D721Med (cell line): ENCODE data around the gene DPEP3.

Experiments
- DNase-seq: peaks from one replicate; pipeline ENCODE4 v3.0.0; 2011; ENCODE audit warnings: low spot score; ENCODE audit not compliant: insufficient read length
- FAIRE-seq: peaks from 2 replicates; lab custom pipeline; 2011; peaks lifted over from hg19 to GRCh38; lab: Jason Lieb, UNC
- TF ChIP-seq, protein P1 (sequence below): IDR thresholded peaks from 2 replicates; pipeline ENCODE4 v1.5.1; 2012; ENCODE audit warnings: mild to moderate bottlenecking, control low read depth; ENCODE audit not compliant: insufficient read depth; ENCODE audit errors: missing control alignments

Gene DPEP3

DNA sequence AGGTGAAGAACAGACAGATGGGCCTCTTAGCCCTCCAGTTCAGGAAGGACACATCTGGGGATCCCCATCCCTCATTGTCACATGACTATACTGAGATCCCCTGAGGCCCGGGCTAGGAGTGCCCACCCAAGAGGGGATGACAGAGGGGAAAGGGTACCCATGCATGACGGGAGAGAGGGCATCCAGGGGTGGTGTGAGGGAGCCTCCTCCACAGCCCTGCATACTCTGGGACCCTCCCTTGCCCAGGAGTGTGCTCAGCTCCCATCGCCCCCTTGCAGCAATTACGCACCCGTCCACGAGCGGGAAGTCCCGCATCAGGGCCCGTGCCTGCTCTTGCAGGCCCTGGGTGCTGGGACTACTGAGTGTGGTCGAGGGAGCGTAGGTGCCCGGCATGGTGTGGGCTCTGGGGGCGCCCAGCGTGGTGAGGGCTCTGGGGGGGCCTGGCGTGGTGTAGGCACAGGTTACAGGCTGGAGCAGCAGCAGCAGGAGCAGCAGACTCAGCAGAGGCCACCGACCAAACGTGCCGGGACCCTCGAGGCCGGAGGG lies 12.4 kb upstream of the DPEP3 start:
- FAIRE-seq (no peak), DNase-seq (no peak)
- TF ChIP-seq, protein P1, sequence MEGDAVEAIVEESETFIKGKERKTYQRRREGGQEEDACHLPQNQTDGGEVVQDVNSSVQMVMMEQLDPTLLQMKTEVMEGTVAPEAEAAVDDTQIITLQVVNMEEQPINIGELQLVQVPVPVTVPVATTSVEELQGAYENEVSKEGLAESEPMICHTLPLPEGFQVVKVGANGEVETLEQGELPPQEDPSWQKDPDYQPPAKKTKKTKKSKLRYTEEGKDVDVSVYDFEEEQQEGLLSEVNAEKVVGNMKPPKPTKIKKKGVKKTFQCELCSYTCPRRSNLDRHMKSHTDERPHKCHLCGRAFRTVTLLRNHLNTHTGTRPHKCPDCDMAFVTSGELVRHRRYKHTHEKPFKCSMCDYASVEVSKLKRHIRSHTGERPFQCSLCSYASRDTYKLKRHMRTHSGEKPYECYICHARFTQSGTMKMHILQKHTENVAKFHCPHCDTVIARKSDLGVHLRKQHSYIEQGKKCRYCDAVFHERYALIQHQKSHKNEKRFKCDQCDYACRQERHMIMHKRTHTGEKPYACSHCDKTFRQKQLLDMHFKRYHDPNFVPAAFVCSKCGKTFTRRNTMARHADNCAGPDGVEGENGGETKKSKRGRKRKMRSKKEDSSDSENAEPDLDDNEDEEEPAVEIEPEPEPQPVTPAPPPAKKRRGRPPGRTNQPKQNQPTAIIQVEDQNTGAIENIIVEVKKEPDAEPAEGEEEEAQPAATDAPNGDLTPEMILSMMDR: no peak

DNA sequence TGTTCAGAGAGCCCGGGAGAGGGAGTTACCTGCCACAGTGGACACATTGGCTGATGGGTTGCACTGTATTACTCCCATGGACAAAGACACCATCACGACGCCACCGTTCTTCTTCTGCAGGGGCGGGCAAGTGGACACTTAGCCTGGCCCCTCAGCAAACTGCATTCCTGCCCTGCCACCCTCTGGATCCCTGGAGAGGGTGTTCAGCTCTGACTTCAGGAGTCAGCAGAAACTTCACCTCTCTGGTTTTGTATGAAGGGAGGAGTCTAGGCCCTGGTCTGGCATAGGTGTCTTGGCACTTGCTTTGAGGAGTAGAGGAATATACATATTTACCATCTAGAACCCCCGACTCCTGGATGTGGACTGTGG lies 9.7 kb upstream of the DPEP3 start:
- DNase-seq: no peak
- TF ChIP-seq, protein P1: no peak
- FAIRE-seq: no peak

DNA sequence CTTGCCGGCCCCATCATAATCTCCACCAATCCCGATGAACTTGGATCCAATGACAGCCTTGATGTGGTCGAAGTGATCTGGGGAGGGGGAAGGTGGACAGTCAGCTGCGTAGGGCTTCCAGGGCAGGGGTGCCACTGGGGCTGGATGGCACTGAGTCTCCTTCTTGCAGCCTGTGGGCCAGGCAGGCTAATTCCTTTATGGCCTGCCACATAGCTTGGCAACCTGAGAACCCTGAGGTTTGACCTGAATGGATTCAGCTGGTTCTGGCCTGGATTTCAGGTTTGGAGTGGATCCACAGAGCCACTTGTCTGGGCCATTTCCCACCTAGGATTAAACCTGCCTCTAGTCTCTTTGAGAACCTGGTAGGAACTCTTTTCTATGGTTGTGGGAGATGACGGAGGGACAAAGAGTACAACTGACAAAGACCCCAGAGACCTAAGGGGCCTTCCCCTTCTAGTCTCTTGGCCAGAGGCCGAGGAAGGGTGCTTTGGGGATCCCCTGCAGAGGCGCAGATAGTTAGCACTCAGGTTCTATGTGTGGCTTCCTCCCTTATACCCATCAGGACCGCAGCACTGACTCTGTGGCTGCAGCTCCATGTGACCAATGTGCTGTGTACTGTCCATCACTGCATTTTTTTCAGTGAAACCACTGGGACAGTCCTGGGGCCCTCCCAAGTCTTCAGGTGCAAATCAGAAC lies 9.2 kb upstream of the DPEP3 start:
- DNase-seq (no peak), FAIRE-seq (no peak)
- TF ChIP-seq, protein P1: no peak

DNA sequence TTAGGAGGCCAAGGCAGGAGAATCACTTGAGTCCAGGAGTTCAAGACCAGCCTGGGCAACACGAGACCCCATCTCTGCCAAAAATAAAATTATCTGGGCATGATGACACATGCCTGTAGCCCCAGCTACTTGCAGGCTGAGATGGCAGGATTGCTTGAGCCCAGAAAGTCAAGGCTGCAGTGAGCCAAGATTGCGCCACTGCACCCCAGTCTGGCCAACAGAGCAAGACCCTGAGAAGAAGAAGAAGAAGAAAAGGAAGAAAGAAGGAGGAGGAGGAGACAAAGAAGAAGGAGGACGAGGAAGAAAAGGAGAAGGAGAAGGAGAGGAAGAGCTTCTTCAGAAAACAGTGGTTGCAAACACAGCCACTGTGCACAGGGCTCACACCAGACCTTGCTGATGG lies 8.4 kb upstream of the DPEP3 start:
- DNase-seq (no peak), FAIRE-seq (no peak)
- TF ChIP-seq, protein P1: no peak

DNA sequence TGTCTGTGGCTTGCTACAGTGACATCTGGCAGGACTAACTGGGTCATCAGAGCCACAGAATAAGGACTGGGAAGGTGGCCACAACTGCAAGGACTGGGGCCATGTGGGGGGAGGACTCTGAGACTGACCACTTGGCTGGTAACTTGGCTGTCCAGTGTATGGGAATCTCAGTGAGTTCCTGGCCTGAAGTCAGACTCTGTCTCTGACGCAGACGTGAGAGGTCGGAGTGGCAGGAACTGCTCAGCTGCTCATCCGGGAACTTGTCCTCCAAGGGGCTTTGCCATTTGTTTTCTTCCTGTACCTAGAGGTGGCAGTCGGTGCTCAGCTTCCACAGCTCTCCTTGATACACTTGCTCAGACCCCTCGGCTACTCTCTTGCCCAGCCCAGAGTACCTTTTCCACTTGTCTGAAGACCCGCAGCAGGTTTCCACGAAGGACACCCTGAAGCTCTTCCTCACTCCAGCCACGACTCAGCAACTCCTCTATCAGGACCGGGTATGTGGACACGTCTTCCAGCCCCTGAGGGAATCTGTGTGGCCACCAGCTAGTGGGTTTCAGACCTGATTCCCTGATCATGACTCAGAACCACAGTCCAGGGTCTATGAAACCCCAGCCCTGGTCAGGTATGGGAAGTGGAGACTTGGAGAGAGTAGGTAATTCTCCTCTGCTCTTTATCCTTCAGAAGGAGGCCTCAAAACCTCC lies 7.3 kb upstream of the DPEP3 start:
- FAIRE-seq (no peak), DNase-seq (no peak)
- TF ChIP-seq, protein P1: no peak

DNA sequence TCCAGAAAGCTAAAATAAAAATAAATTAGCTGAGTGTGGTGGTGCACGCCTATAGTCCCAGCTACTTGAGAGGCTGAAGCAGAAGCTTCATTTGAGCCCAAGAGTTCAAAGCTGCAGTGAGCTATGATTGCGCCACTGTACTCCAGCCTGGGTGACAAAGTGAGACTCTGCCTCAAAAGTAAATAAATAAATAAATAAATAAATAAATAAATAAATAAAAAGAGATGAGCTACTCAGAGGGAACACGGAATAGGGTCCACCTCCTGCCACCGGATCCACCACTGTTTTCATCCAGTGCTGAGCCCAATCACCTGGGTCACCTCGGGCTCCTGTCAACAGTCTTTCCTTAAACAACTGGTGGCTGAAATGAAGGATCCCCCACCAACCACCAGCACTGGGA lies 6.7 kb upstream of the DPEP3 start:
- FAIRE-seq (no peak), DNase-seq (no peak)
- TF ChIP-seq, protein P1: no peak
